ENCODE measurements around the gene CNKSR1.
"Not testable (repeated sequence)": the region's sequence is repeated elsewhere in the genome, so short reads cannot be mapped to it uniquely, and the experiment has no call there.

Gene CNKSR1

GRCh38 chr1:26230682-26231081 is 53.4 kb downstream of the CNKSR1 start:
- not testable (repeated sequence) for DNase-seq (ENCODE audit: low spot score)

DNA sequence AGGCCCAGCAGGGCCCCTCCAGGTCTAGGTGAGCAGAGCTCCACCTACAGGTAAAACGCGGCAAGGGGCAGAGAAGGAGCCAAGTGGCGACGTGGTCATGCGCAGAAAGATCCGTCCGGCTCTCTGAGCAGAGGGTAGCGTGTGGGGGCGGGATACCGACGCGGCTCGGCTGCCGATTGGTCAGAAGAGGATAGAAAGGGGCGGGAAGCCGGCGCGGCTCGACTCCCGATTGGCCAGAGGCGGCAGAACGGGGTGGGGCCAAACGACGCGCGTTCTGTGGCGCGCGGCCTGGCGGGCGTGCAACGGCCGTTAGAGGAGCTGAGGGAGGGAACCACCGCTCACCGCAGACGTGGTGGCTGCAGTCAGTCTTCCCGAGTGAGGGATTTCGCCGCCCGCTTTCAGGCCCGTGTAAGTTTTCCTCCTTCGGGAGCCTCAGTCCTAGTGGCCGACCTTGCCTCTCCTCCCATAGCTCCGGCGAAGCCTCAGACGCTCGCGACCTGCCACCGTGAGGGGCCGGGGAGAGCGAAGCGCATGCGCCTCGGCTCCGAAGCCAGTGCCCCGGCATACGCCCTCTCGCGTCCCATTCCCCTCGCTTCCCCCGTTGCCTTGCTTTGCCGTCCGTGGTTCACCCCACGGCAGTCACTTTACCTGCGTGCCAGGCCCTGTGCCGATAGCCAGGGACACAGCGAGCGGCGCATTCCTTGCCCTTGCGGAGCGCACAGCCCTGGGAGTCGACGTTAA is 56.8 kb downstream of the CNKSR1 start, which contains the start of gene CEP85:
CEP85 (plus strand) TSS at position 298 of the 741 bp plus-strand sequence. CDS start 5,584 bp downstream, outside the sequence.
- DNase-seq (ENCODE audit: low spot score), result peak; percentile 100

DNA sequence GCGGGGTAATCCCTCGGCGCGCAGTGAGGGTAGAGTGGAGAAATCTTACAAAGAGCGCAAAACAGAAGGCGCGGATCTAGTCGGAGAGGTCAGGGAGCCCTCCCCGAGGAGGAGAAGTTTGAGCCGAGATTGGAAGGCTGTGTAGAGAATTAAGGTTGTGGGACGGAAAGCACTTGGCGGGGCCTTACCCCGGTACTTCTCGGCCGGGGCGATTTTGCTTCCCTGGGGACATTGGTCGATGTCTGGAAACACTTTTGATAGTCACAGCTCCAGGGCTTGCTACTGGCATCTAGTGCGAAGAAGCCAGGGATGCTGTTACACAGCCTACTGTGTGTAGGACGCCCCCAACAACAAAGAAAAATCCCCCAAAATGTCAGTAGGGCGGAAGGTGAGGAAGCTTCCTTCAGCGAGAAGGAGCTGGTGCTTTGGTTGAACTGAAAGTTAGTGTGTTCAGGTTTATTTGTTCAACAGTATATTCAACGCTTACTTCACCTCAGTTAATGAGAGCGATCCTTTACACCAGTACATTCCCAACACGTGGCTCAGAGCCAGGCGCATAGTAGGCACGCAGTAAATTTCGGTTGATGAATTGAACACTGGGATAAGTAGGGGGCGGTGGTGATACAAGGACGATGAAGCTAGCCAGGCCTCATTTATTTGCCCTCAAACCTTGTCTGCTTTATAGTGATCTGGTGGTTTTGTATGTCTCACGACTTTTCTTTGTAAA is 57.5 kb downstream of the CNKSR1 start:
- no peak for DNase-seq (ENCODE audit: low spot score)

GRCh38 chr1:26237230-26237966 is 60.1 kb downstream of the CNKSR1 start:
- no peak for DNase-seq (ENCODE audit: low spot score)
